Left hindlimb (tissue), 1 donor: ENCODE data around the gene IL3RA.
A peak's percentile ranks its signal among the peaks of the same experiment; 100 is the strongest.
"Not testable (repeated sequence)": the region's sequence is repeated elsewhere in the genome, so short reads cannot be mapped to it uniquely, and the experiment has no call there.

Experiments used
- DNase-seq: peaks from one replicate; pipeline ENCODE4 v3.0.0-alpha.2; 2018

Gene IL3RA

GRCh38 chrX:1400742-1401471, 64.3 kb downstream of the IL3RA start:
- no peak for DNase-seq

GRCh38 chrX:1401611-1402430, 65.2 kb downstream of the IL3RA start:
- no peak for DNase-seq

DNA sequence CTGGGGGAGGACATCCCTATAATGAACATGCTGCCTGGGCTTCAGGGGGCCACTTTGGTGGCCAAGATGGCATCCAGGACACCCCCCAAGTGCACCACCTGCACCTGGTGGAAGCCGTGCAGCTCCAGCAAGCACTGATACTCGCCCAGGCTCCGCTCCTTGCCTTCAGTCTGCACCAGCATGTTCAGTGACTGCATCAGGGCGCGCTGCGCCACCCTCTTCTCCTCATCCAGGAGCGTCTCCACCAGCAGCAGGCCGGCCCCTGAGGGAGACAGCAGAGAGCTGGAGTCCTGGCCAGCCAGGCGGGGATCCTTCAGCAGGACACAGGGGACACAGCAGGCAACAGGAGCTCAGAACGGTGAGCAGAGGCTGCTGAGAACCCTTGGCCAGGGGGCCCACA, 66.6 kb downstream of the IL3RA start:
- DNase-seq: no peak

DNA sequence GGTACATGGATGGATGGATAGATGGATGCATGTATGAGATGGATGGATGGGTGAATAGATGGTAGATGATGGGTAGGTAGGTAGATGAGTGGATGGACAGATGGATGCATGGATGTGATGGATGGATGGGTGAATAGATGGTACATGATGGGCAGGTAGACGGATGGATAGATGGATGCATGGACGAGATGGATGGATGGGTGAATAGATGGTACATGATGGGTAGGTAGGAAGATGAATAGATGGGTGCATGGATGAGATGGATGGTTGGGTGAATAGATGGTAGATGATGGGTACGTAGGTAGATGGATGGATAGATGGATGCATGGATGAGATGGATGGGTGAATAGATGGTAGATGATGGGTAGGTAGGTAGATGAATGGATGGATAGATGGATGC, 67.3 kb downstream of the IL3RA start:
- not testable (repeated sequence) for DNase-seq

GRCh38 chrX:1405769-1406168, 69.2 kb downstream of the IL3RA start:
- not testable (repeated sequence) for DNase-seq

GRCh38 chrX:1407035-1407434, 70.5 kb downstream of the IL3RA start:
- no peak for DNase-seq

- peak; percentile 18 for DNase-seq
Measured at GRCh38 chrX:1411326-1411725, 74.7 kb downstream of the IL3RA start.

- DNase-seq: no peak
Measured at GRCh38 chrX:1412551-1413161, 76.1 kb downstream of the IL3RA start.

DNA sequence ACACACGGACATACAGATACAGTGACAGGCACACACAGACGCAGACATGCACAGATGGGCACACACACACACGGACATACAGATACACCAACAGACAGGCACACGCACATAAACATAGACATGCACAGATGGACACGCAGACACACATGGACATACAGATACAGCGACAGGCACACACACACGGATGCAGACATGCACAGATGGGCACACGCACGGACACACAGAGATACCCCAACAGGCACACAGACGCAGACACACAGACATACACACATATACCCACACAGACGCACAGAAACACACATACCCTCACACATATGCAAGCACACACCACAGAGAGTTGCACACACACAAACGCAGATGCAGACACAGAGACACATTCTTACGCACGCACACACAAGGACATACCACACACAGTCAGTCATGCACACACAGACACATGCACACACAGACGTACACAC, 79.8 kb downstream of the IL3RA start:
- no peak for DNase-seq

DNA sequence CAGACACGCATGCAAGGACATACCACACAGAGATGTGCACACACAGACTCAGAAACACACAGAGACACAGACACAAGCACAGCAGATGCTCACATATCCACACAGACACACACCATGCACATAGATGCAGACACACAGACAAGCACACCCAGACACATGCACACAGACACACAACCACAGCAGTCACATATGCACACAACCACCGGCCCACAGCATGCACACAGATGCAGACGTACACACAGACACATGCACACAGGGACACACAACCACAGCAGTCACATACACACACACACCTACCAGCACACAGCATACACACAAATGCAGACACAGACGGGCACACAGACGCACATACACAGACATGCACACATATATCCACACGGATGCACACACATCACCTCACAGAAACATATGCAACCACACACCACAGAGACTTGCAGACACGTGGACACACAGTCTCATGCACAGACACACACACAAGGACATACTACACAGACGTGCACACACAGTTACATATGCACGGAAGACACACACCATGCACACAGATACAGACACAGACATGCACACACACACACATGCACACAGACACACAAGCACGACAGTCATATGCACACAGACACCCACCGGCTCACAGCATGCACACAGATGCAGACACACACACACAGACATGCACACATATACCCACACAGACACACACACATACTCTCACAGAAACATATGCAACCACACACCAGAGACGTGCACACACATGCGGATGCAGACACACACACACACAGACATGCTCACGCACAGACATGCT, 80.6 kb downstream of the IL3RA start:
- no peak for DNase-seq

GRCh38 chrX:1417921-1418771, 81.6 kb downstream of the IL3RA start:
- DNase-seq: no peak

GRCh38 chrX:1418901-1419544, 82.4 kb downstream of the IL3RA start:
- DNase-seq: no peak

DNA sequence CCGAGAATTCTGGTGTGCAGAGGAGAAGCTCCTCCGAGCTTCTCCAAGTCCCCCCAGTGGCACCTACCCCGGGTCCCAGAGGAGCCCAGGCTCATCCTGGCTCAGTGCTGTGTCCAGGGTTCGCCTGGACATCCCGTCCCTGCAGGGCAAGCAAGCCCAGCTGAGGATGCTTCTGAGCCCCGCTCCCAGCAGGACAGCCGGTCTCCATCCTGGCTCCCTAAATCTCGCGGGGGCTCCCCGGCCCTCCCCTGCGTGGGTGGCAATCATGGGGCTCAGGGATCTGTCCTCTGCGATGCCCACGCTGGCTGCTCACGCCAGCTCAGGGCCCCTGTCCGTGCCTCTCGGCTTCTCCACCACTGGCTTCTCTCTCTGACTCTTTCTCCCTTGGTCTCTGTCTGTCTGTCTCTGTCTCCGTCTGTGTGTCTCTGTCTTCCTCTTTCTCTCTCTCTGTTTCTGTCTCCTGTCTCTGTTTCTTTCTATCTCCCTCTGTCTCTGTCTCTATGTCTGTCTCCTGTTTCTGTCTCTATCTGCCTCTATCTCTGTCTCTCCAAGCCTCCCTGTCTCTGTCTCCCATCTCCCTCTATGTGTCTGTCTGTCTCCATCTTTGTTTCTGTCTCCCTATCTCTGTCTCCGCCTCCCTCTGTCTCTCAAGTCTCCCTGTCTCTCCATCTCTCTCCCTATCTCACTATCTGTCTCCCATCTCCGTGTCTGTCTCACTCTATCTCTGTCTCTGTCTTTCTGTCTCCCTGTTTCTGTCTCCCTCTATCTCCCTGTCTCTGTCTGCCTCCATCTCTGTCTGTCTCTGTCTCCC, 83.2 kb downstream of the IL3RA start:
- no peak for DNase-seq

DNA sequence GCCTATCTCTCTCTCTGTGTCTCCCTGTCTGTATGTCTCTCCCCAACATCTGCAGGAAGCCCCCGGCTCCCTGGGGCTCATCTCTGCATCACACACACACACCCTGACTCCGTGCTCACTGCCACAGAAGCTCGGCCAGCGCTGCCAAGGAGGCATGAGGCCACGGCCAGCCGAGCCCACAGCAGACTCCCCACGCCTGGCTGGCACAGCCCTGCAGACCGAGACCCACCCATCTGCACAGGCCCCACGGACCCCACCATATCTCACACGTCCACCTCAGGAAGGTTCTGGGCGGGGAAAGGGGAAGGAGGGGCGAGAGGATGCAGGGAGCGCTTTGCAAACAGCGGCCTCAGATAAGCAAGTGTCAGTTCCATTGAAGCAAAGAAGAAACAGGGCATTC, 83.8 kb downstream of the IL3RA start:
- no peak for DNase-seq

DNA sequence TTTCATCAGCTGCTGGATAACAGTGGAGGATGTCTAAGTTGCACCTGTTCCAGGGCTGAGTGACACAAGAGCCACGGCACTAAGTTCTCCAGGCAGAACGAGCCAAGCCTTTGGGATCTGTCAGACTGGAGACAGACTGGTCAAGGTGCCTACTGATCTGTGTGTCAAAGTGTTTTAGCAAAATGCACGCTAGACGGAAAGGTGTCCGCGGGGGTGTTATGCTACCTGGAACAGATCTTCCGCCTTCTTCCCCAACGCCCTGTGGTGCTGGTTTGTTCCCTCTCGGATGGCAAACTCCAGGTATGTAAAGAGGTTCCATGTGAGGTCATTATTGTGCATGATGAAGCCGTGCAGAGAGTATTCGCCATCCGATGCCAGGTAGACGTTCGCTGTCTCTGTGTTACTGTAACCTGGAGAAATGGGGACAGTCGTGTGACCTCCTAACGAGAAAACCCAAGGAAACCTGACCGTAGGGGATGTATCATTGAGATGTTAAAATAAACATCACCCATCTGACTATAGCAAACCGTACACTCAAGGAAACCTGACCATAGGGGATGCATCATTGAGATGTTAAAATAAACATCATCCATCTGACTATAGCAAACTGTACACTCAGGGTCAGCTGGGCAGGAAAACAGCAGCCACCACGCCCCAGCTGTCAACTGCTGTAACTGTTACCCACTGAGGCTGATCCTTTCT, 85.0 kb downstream of the IL3RA start:
- DNase-seq: no peak

GRCh38 chrX:1422135-1422465, 85.5 kb downstream of the IL3RA start:
- DNase-seq: no peak

GRCh38 chrX:1423215-1423614, 86.6 kb downstream of the IL3RA start:
- no peak for DNase-seq

GRCh38 chrX:1424147-1424851, 87.7 kb downstream of the IL3RA start:
- no peak for DNase-seq

DNA sequence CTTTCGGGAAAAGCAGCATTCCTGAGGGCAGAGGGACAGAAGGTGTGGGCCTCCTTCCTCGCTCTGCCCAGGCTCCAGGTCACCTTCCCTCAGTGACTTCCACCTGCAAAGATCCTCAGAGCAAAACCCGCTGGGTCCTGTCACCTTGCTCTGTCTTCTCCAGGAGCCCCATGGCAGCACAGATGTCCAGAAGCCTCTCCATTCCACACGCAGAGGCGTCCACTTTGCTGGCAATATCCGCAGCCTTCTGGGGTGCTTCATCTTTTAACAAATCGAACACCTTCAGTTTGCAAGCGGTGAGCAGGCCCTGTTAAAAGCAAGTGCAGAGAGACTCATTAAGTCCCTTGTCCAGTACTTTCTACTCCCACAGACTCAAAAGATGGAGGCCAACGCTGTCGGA, 88.8 kb downstream of the IL3RA start:
- DNase-seq: no peak
